Thymus (tissue), 11 donors: Measurements from ENCODE around the gene ERVFRD-1. TPM values are rescaled to one million over a fixed set of nuclear protein-coding genes. Genes with fewer than 3 reads are reported as not detected.
"Not testable (repeated sequence)": the region's sequence is repeated elsewhere in the genome, so short reads cannot be mapped to it uniquely, and the experiment has no call there.

Experiments
- DNase-seq, 9 donors: peaks; one replicate each; pipeline ENCODE4 v3.0.0-alpha.2; 2013; ENCODE audit warnings: low spot score in 9 of 9, low read depth in 6 of 9, missing footprints in 1 of 9
- H3K27ac ChIP-seq, 2 donors: one replicate each; pipeline ENCODE4 v1.5.1; 2013; ENCODE audit warnings: control low read depth in 1 of 2, low read depth in 1 of 2, low read length in 1 of 2, mild to moderate bottlenecking in 1 of 2, moderate library complexity in 1 of 2
- H3K27me3 ChIP-seq, 2 donors: one replicate each; pipeline ENCODE4 v1.5.1; 2013; ENCODE audit warnings: low read length in 1 of 2; ENCODE audit not compliant: control insufficient read depth in 2 of 2, insufficient read depth in 1 of 2
- H3K36me3 ChIP-seq, 2 donors: one replicate each; pipeline ENCODE4 v1.5.1; 2013; ENCODE audit warnings: low read length in 1 of 2, mild to moderate bottlenecking in 1 of 2, moderate library complexity in 1 of 2; ENCODE audit not compliant: control insufficient read depth in 2 of 2, insufficient read depth in 2 of 2
- H3K4me1 ChIP-seq, 2 donors: one replicate each; pipeline ENCODE4 v1.5.1; 2013; ENCODE audit warnings: low read length in 2 of 2; ENCODE audit not compliant: control insufficient read depth in 2 of 2, insufficient read depth in 2 of 2
- H3K4me3 ChIP-seq, 2 donors: one replicate each; pipeline ENCODE4 v1.5.1; 2013; ENCODE audit warnings: low read length in 2 of 2, control low read depth in 1 of 2, mild to moderate bottlenecking in 1 of 2
- H3K9me3 ChIP-seq, 2 donors: one replicate each; pipeline ENCODE4 v1.5.1; 2013; ENCODE audit warnings: low read length in 1 of 2, mild to moderate bottlenecking in 1 of 2; ENCODE audit not compliant: control insufficient read depth in 2 of 2, insufficient read depth in 1 of 2
- WGBS: extraction: QIAGEN DNeasy Blood & Tissue Kit; methylation state at CpG from one replicate; pipeline ENCODE4 v1.1.7; 2013; 5-methylcytosine and 5-hydroxymethylcytosine counted together
- polyA plus RNA-seq: library from polyadenylated mRNA; stranded (reverse); fragments of 200-250 nt; gene quantifications from one replicate; pipeline ENCODE4 v1.2.3, GENCODE V29; 2013
- total RNA-seq: library from RNA; stranded (reverse); fragments of 120-200 nt; gene quantifications from one replicate; pipeline ENCODE4 v1.2.4, GENCODE V29; 2013
- donor health status: healthy.

Gene ERVFRD-1
- total and polyA plus RNA-seq, 2 donors: 0.02 to 0.14 TPM

DNA sequence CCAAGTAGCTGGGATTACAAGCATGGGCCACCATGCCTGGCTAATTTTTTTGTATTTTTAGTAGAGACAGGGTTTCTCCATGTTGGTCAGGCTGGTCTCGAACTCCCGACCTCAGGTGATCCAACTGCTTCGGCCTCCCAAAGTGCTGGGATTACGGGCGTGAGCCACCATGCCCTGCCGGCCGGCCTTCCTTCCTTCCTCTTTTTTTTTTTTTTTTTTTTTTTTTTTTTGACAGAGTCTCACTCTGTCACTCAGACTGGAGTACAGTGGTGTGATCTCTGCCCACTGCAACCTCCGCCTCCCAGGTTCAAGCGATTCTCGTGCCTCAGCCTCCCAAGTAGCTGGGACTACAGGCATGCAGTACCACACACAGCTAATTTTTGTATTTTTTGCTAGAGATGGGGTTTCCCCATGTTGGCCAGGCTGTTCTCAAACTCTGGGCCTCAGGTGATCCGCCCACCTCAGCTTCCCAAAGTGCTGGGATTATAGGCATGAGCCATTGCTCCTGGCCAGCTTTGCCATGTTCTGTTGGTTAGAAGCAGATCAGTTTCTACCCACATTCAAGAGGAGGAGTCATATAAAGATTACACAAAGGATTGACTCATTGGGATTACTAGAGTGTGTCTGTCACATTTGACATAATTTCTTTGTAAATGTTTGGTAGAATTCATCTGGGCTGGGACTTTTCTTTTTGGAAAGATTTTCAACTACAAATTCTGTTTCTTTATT lies 4.4 kb upstream of the ERVFRD-1 start:
- not testable (repeated sequence) for H3K27me3 ChIP-seq, H3K36me3 ChIP-seq, H3K27ac ChIP-seq, H3K9me3 ChIP-seq, DNase-seq, H3K4me3 ChIP-seq
- WGBS: 86% methylated on average over 11 of the region's 11 CpGs
- H3K4me1 ChIP-seq: peaks cover 7 to 14% of the 10 kb centered on the region in 2 donors

- WGBS: 95% methylated on average over 4 of the region's 4 CpGs
- Histone ChIP-seq H3K4me1 (peaks cover 7 to 14% of the 10 kb centered on the region in 2 donors), H3K27me3 (no peaks in the 10 kb centered on the region), H3K36me3 (no peaks in the 10 kb centered on the region), H3K4me3 (no peak overlapping the region), H3K27ac (no peak overlapping the region), H3K9me3 (peaks cover 0 to 3% of the 10 kb centered on the region in 2 donors)
- no peak for DNase-seq
These were observed 1.5 kb upstream of the ERVFRD-1 start for GRCh38 chr6:11113038-11113437.

- 50% methylated on average over 9 of the region's 9 CpGs for WGBS
- Histone ChIP-seq H3K9me3 (peaks cover 0 to 3% of the 10 kb centered on the region in 2 donors), H3K36me3 (no peaks in the 10 kb centered on the region), H3K4me3 (peak overlapping the region in 1 of 2 donors; percentile 29), H3K27ac (peak overlapping the region in 1 of 2 donors; percentile 71), H3K4me1 (peaks cover 7 to 14% of the 10 kb centered on the region in 2 donors), H3K27me3 (no peaks in the 10 kb centered on the region)
- peak in 6 of 9 donors; percentile 21 to 68 (median 42) for DNase-seq
These were observed 378 bp upstream of the ERVFRD-1 start for GRCh38 chr6:11111769-11112437.

DNA sequence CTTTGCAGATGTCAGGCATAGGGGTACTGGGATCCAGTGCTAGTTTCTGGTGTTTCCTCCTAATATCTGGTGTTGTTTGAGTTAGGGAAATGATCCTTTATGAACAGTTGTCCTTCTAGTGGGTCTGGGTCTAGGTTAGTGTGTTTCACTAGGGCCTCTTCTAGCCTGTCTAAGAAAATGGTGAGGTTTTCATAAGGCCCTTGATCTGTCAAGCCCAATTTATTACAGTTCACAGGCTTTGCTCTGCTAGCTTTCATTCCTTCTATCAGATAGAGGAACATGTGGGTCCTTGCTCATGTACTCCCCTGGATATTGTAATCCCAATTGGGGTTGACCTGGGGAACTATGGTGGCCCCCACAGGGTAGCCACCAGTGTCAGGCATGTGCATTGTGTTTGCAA lies 2.8 kb downstream of the ERVFRD-1 start:
- Histone ChIP-seq H3K9me3 (peaks cover 0 to 3% of the 10 kb centered on the region in 2 donors), H3K4me1 (peaks cover 7 to 14% of the 10 kb centered on the region in 2 donors)
- DNase-seq: no peak

GRCh38 chr6:11103065-11103464 lies 8.5 kb downstream of the ERVFRD-1 start:
- WGBS: 10% methylated on average over 5 of the region's 5 CpGs
- Histone ChIP-seq H3K9me3 (peaks cover 0 to 2% of the 10 kb centered on the region in 2 donors), H3K27ac (no peak overlapping the region), H3K4me3 (no peak overlapping the region), H3K36me3 (peaks cover 1 to 2% of the 10 kb centered on the region in 2 donors), H3K4me1 (peaks cover 9 to 13% of the 10 kb centered on the region in 2 donors), H3K27me3 (no peaks in the 10 kb centered on the region)
- DNase-seq: peak in 2 of 9 donors; percentile 13 to 42

More for the DNA sequence above, 2.8 kb downstream of the ERVFRD-1 start:
- Histone ChIP-seq H3K36me3 (no peaks in the 10 kb centered on the region), H3K27ac (no peak overlapping the region), H3K27me3 (no peaks in the 10 kb centered on the region), H3K4me3 (no peak overlapping the region)

- 99% methylated on average over 5 of the region's 5 CpGs for WGBS
- Histone ChIP-seq H3K27me3 (no peaks in the 10 kb centered on the region), H3K9me3 (peaks cover 0 to 2% of the 10 kb centered on the region in 2 donors), H3K36me3 (peaks cover 2 to 3% of the 10 kb centered on the region in 2 donors), H3K4me1 (peaks cover 9 to 13% of the 10 kb centered on the region in 2 donors), H3K27ac (no peak overlapping the region), H3K4me3 (no peak overlapping the region)
- no peak for DNase-seq
These were observed 10.1 kb downstream of the ERVFRD-1 start for GRCh38 chr6:11101417-11101816.

DNA sequence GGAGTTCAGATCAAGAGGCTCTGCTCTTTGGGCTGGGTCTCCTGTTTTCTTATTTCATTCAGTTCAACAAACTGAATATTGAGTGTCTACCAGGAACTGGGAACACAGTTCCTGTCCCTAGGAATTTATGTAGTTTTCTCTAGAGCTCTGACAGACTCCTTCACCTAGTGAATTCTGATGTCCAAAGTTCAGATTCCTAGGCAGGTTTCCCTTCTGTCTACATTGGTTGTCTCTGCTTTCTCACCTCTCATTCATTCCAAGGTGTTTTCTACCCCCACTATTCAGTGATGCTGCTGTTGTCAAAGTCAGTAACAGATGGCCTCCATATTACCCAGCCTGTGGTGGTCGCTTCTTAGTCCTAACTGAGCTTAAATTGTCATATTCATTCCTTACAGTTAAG lies 13.5 kb downstream of the ERVFRD-1 start:
- Histone ChIP-seq H3K4me1 (peaks cover 9 to 19% of the 10 kb centered on the region in 2 donors), H3K27me3 (no peaks in the 10 kb centered on the region), H3K9me3 (peaks cover 0 to 2% of the 10 kb centered on the region in 2 donors), H3K4me3 (no peak overlapping the region), H3K36me3 (peaks cover 0 to 3% of the 10 kb centered on the region in 2 donors), H3K27ac (no peak overlapping the region)
- DNase-seq: no peak
- WGBS: 100% methylated on average over 1 of the region's 1 CpG

DNA sequence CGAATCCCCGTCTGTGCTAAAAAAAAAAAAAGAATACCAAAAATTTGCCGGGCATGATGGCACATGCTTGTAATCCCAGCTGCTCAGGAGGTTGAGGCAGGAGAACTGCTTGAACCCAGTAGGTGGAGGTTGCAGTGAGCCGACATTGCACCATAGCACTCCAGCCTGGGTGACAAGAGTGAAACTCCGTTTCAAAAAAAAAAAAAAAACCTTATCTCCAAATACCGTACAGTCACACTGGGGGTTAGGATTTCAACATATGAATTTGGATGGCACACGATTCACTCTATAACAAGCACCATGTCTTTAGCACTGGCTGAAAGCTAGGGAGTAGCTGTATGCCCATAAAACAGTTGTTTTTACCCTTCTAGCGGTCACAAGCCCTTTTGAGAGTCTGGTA lies 14.0 kb downstream of the ERVFRD-1 start:
- no peak overlapping the region for H3K27ac ChIP-seq
- WGBS: 94% methylated on average over 8 of the region's 8 CpGs
- no peak overlapping the region for H3K4me3 ChIP-seq
- peaks cover 0 to 2% of the 10 kb centered on the region in 2 donors for H3K9me3 ChIP-seq
- peaks cover 0 to 3% of the 10 kb centered on the region in 2 donors for H3K36me3 ChIP-seq
- H3K4me1 ChIP-seq: peaks cover 7 to 13% of the 10 kb centered on the region in 2 donors
- no peak for DNase-seq
- no peaks in the 10 kb centered on the region for H3K27me3 ChIP-seq

DNA sequence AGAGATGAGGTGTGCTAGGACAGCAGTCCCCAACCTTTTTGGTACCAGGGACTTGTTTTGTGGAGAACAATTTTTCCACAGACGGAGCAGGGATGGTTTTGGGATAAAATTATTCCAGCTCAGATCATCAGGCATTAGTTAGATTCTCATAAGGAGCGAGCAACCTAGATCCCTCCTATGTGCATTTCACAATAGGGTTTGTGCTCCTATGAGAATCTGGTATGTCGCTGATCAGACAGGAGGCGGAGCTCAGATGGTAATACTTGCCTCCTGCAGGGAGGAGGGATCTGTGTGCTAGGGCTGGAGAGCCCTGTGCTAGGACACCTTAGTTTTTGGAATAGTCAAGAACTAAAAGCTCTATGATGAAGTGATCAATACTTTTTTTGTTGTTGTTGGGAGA lies 15.4 kb downstream of the ERVFRD-1 start:
- H3K9me3 ChIP-seq: peaks cover 0 to 2% of the 10 kb centered on the region in 2 donors
- H3K27ac ChIP-seq: no peak overlapping the region
- peak in 3 of 9 donors; percentile 12 to 47 (median 25) for DNase-seq
- no peaks in the 10 kb centered on the region for H3K27me3 ChIP-seq
- 83% methylated on average over 4 of the region's 4 CpGs for WGBS
- no peak overlapping the region for H3K4me3 ChIP-seq
- H3K4me1 ChIP-seq: peaks cover 6 to 11% of the 10 kb centered on the region in 2 donors
- H3K36me3 ChIP-seq: peaks cover 0 to 3% of the 10 kb centered on the region in 2 donors
